Sigmoid colon (tissue), 7 donors: ENCODE results near the gene RHBDL2. TPM values are rescaled to one million over a fixed set of nuclear protein-coding genes. Genes with fewer than 3 reads are reported as not detected.

Source experiments
- DNase-seq: peaks from one replicate; pipeline ENCODE4 v3.0.0-alpha.2; 2019
- H3K27ac ChIP-seq, 4 donors: fragments of 200-600 bp; sonication (generic); one replicate each; pipeline ENCODE4 v1.5.1; 2016 to 2019; ENCODE audit warnings: mild to moderate bottlenecking in 1 of 4
- H3K27me3 ChIP-seq, 3 donors: fragments of 200-600 bp; sonication (generic); one replicate each; pipeline ENCODE4 v1.5.1; 2019; ENCODE audit warnings: mild to moderate bottlenecking in 1 of 3
- H3K36me3 ChIP-seq, 4 donors: fragments of 200-600 bp; sonication (generic); one replicate each; pipeline ENCODE4 v1.5.1; 2016 to 2019
- H3K4me1 ChIP-seq, 4 donors: fragments of 200-600 bp; sonication (generic); one replicate each; pipeline ENCODE4 v1.5.1; 2017 to 2019
- H3K4me3 ChIP-seq, 4 donors: fragments of 200-600 bp; sonication (generic); one replicate each; pipeline ENCODE4 v1.5.1; 2017 to 2019; ENCODE audit warnings: mild to moderate bottlenecking in 2 of 4, moderate library complexity in 1 of 4
- H3K9me3 ChIP-seq, 4 donors: fragments of 200-600 bp in 3 of 4; sonication (generic) in 3 of 4; one replicate each; pipeline versions ENCODE4 v1.5.1 to v1.6.1; 2013 to 2019
- CTCF ChIP-seq, 4 experiments: fragments of 450-650 bp in 3 of 4; fragments of 200-600 bp in 1 of 4; IDR thresholded peaks; one replicate each; pipeline ENCODE4 v1.5.1; 2016 to 2019; ENCODE audit warnings: antibody characterized with exemption in 4 of 4, mild to moderate bottlenecking in 3 of 4, moderate library complexity in 2 of 4
- EP300 ChIP-seq, 4 donors: sonication (generic); formaldehyde crosslinking; IDR thresholded peaks; one replicate each; pipeline ENCODE4 v1.6.1; 2017; ENCODE audit warnings: antibody characterized with exemption in 4 of 4
- POLR2A ChIP-seq, 2 donors: fragments of 450-650 bp; IDR thresholded peaks; one replicate each; pipeline ENCODE4 v1.6.1; 2016; ENCODE audit warnings: antibody characterized with exemption in 2 of 2, mild to moderate bottlenecking in 2 of 2, moderate library complexity in 2 of 2
- POLR2AphosphoS5 ChIP-seq, 4 donors: sonication (generic); formaldehyde crosslinking; IDR thresholded peaks; one replicate each; pipeline ENCODE4 v1.6.1; 2017; ENCODE audit warnings: antibody characterized with exemption in 4 of 4
- WGBS, 2 donors: extraction: QIAGEN DNeasy Blood & Tissue Kit; methylation state at CpG; one replicate each; pipeline ENCODE4 v1.1.7; 2013; 5-methylcytosine and 5-hydroxymethylcytosine counted together
- intact Hi-C: fragments of 100-400 bp; cut with DNase I; formaldehyde crosslinking; loops from one replicate; pipeline ENCODE4 v1.15.1; 2023
- polyA plus RNA-seq, 3 donors: library from polyadenylated mRNA; stranded (reverse); fragments of 200-250 nt; gene quantifications; one replicate each; pipeline ENCODE4 v1.2.3, GENCODE V29; 2013
- total RNA-seq, 4 donors: library from RNA; depleted of rRNA; stranded (reverse); fragments of >200 nt; gene quantifications; one replicate each; pipeline ENCODE4 v1.1.0, GENCODE V29; 2016
- donor health status: healthy with polysubstance abuse.
- donor health status: Bipolar disorder and iron deficiency.
- donor health status: healthy.

RHBDL2 gene
- total and polyA plus RNA-seq, 7 donors = 0.55 to 24.9 (median 7.1) TPM; not detected in 3

GRCh38 chr1:38942664-38943428 lies 1.2 kb upstream of the RHBDL2 start:
- WGBS, 2 donors = 92 to 94% methylated on average over 10 of the region's 10 CpGs
- Histone ChIP-seq H3K4me3 (no peak overlapping the region), H3K27me3 (no peaks in the 10 kb centered on the region), H3K4me1 (peaks cover 0 to 13% (median 10%) of the 10 kb centered on the region in 4 donors), H3K36me3 (no peaks in the 10 kb centered on the region), H3K9me3 (no peaks in the 10 kb centered on the region), H3K27ac (no peak overlapping the region)
- DNase-seq = no peak
- TF ChIP-seq CTCF (IDR thresholded peaks at IDR 0.05) (no peak), POLR2A (IDR thresholded peaks at IDR 0.05) (no peak), POLR2AphosphoS5 (IDR thresholded peaks at IDR 0.05) (no peak), EP300 (IDR thresholded peaks at IDR 0.05) (no peak)
- intact Hi-C loops = no loop called here

- Histone ChIP-seq H3K27me3 (no peaks in the 10 kb centered on the region), H3K27ac (peak overlapping the region in 1 of 4 donors; percentile 55), H3K36me3 (no peaks in the 10 kb centered on the region), H3K4me1 (peaks cover 0 to 13% (median 10%) of the 10 kb centered on the region in 4 donors), H3K4me3 (peak overlapping the region in 3 of 4 donors; percentile 35 to 39 (median 39)), H3K9me3 (no peaks in the 10 kb centered on the region)
- intact Hi-C loops = no loop called here
- TF ChIP-seq EP300 (IDR thresholded peaks at IDR 0.05) = no peak
- no peak for TF ChIP-seq POLR2AphosphoS5 (IDR thresholded peaks at IDR 0.05)
- TF ChIP-seq CTCF (IDR thresholded peaks at IDR 0.05) = no peak
- TF ChIP-seq POLR2A (IDR thresholded peaks at IDR 0.05) = no peak
- DNase-seq = no peak
- whole genome bisulfite sequencing, 2 donors = 8 to 37% methylated on average over 4 of the region's 4 CpGs
These were observed 537 bp downstream of the RHBDL2 start for GRCh38 chr1:38941093-38941492.

GRCh38 chr1:38940339-38941047 lies 1.1 kb downstream of the RHBDL2 start:
- Histone ChIP-seq H3K27ac (no peak overlapping the region), H3K4me1 (peaks cover 0 to 13% (median 10%) of the 10 kb centered on the region in 4 donors), H3K9me3 (no peaks in the 10 kb centered on the region), H3K4me3 (no peak overlapping the region), H3K27me3 (no peaks in the 10 kb centered on the region), H3K36me3 (no peaks in the 10 kb centered on the region)
- DNase-seq = no peak
- 22 to 64% methylated on average over 9 of the region's 9 CpGs for WGBS, 2 donors
- TF ChIP-seq POLR2A (IDR thresholded peaks at IDR 0.05) (peak in 1 of 2 donors; percentile 13), CTCF (IDR thresholded peaks at IDR 0.05) (no peak), EP300 (IDR thresholded peaks at IDR 0.05) (no peak), POLR2AphosphoS5 (IDR thresholded peaks at IDR 0.05) (no peak)
- intact Hi-C loops = no loop called here

GRCh38 chr1:38938722-38939260 lies 2.8 kb downstream of the RHBDL2 start:
- no peak for DNase-seq
- no peak for TF ChIP-seq EP300 (IDR thresholded peaks at IDR 0.05)
- no peak for TF ChIP-seq CTCF (IDR thresholded peaks at IDR 0.05)
- TF ChIP-seq POLR2AphosphoS5 (IDR thresholded peaks at IDR 0.05) = no peak
- no peak for TF ChIP-seq POLR2A (IDR thresholded peaks at IDR 0.05)
- WGBS, 2 donors = 48 to 56% methylated on average over 4 of the region's 4 CpGs
- H3K9me3 ChIP-seq = no peaks in the 10 kb centered on the region
- intact Hi-C loops = no loop called here
- H3K36me3 ChIP-seq = no peaks in the 10 kb centered on the region
- no peaks in the 10 kb centered on the region for H3K27me3 ChIP-seq
- no peak overlapping the region for H3K27ac ChIP-seq
- no peak overlapping the region for H3K4me3 ChIP-seq
- H3K4me1 ChIP-seq = peaks cover 0 to 13% (median 10%) of the 10 kb centered on the region in 4 donors
